OCI-LY1 (cell line): Measurements from ENCODE around the gene TFDP3.

ENCODE experiments used
- H2AFZ ChIP-seq: fragments of 200-600 bp; sonication (generic), shearing (Covaris generic); 2 replicates; pipeline ENCODE4 v1.6.0; 2014; ENCODE audit warnings: antibody characterized with exemption, mild to moderate bottlenecking, low read length
- H3F3A ChIP-seq: fragments of 200-600 bp; sonication (generic), shearing (Covaris generic); 2 replicates; pipeline ENCODE4 v1.6.0; 2014; ENCODE audit warnings: mild to moderate bottlenecking, antibody characterized with exemption, low read length, moderate library complexity; ENCODE audit not compliant: insufficient read depth
- H3K27ac ChIP-seq: fragments of 200-600 bp; sonication (generic); 2 replicates; pipeline ENCODE4 v1.5.1; 2014; ENCODE audit warnings: low read length, mixed run types, mild to moderate bottlenecking, low read depth; ENCODE audit not compliant: poor library complexity, severe bottlenecking
- H3K27me3 ChIP-seq: fragments of 200-600 bp; sonication (generic); 2 replicates; pipeline ENCODE4 v1.6.0; 2014; ENCODE audit warnings: antibody characterized with exemption, mild to moderate bottlenecking, low read length, moderate library complexity; ENCODE audit not compliant: insufficient read depth
- H3K36me3 ChIP-seq: fragments of 200-600 bp; sonication (generic); 2 replicates; pipeline ENCODE4 v1.6.1; 2014; ENCODE audit warnings: mild to moderate bottlenecking, antibody characterized with exemption, low read length, moderate library complexity, mixed read lengths; ENCODE audit not compliant: insufficient read depth
- H3K4me1 ChIP-seq: fragments of 200-600 bp; sonication (generic); 2 replicates; pipeline ENCODE4 v1.5.1; 2014; ENCODE audit warnings: mild to moderate bottlenecking, low read length, moderate library complexity; ENCODE audit not compliant: insufficient read depth, severe bottlenecking
- H3K4me2 ChIP-seq: fragments of 200-600 bp; sonication (generic), shearing (Covaris generic); 2 replicates; pipeline ENCODE4 v1.6.1; 2014; ENCODE audit warnings: low read length
- H3K4me3 ChIP-seq: fragments of 200-600 bp; sonication (generic); 2 replicates; pipeline ENCODE4 v1.5.1; 2014; ENCODE audit warnings: low read length, low read depth, mild to moderate bottlenecking, mixed read lengths; ENCODE audit not compliant: poor library complexity, severe bottlenecking
- H3K79me2 ChIP-seq: fragments of 200-600 bp; shearing (Covaris generic); 2 replicates; pipeline ENCODE4 v1.6.1; 2016; ENCODE audit warnings: mixed run types, low read length, mixed read lengths; ENCODE audit not compliant: insufficient read depth
- H3K9ac ChIP-seq: fragments of 200-600 bp; sonication (generic), shearing (Covaris generic); 2 replicates; pipeline ENCODE4 v1.6.1; 2014; ENCODE audit warnings: mild to moderate bottlenecking, low read length, mixed read lengths
- H3K9me2 ChIP-seq: fragments of 200-600 bp; sonication (generic), shearing (Covaris generic); 2 replicates; pipeline ENCODE4 v1.6.1; 2014; ENCODE audit warnings: low read depth, mild to moderate bottlenecking, low read length, mixed read lengths
- H3K9me3 ChIP-seq: fragments of 200-600 bp; shearing (Covaris generic); 2 replicates; pipeline ENCODE4 v1.6.1; 2014; ENCODE audit warnings: low read length, mixed read lengths
- H4K20me1 ChIP-seq: fragments of 200-600 bp; sonication (generic), shearing (Covaris generic); 2 replicates; pipeline ENCODE4 v1.6.0; 2016; ENCODE audit warnings: mild to moderate bottlenecking, low read length; ENCODE audit not compliant: insufficient read depth
- EZH2 ChIP-seq: fragments of 200-600 bp; sonication (generic), shearing (Covaris generic); IDR thresholded peaks from 2 replicates; pipeline ENCODE4 v1.8.0; 2017; ENCODE audit warnings: borderline replicate concordance, mixed run types, mild to moderate bottlenecking, antibody characterized with exemption, low read length, moderate library complexity, mixed read lengths
- TF ChIP-seq, protein P1 (sequence below): fragments of 200-600 bp; sonication (generic), shearing (Covaris generic); IDR thresholded peaks from 2 replicates; pipeline ENCODE4 v1.5.1; 2017; ENCODE audit warnings: mild to moderate bottlenecking, antibody characterized with exemption, low read length, moderate library complexity, mixed read lengths

TFDP3 gene

DNA sequence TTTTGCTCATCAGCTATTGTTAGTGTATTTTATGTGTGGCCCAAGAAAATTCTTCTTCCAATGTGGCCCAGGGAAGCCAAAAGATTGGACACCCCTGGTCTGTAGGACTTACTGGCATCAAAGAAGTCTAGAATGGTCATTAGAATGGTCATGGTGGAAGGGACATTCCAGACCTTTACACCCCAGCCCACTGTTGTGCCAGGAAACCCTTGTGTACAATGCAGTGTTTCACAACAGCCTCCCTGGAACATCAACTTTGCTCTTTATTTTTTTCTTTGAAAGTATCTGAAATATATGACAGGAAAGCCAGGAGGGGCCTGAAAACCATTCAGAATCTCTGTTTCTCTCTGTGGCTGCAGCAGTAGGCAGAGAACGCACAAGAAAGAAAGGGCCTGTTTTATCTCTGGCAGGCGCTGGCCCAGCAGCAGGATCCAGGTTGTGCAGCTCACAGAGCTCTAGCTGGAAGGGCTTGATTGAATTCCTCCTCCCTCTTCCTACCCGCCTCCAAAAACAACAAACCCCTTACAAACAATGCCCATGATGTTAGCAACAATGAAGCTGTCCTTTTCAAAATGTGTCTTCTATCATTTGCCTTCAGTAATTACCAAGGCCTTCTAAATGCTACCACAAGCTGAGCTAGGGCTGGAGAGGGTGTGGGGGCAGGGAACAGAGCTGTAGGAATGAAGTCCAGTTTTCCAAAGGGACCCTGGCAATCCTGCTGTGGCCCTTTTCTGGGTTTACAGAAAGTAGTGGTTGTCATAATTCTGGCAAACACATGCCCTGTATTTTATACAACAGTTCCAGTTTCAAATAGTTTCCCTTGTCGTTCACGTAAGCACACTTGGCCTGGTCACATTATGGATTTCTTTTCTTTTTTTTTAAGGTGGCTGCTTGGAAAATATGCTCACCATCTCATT is 32.3 kb upstream of the TFDP3 start:
- H3K27ac ChIP-seq, result no peak overlapping the region
- no peaks in the 10 kb centered on the region for H3K9me3 ChIP-seq
- H3K4me3 ChIP-seq, result no peak overlapping the region
- H4K20me1 ChIP-seq, result no peaks in the 10 kb centered on the region
- no peaks in the 10 kb centered on the region for H3F3A ChIP-seq
- no peak overlapping the region for H3K9ac ChIP-seq
- H3K36me3 ChIP-seq, result no peaks in the 10 kb centered on the region; the same call in 1 of the 2 replicates
- TF ChIP-seq EZH2, result no peak
- TF ChIP-seq, protein P1, sequence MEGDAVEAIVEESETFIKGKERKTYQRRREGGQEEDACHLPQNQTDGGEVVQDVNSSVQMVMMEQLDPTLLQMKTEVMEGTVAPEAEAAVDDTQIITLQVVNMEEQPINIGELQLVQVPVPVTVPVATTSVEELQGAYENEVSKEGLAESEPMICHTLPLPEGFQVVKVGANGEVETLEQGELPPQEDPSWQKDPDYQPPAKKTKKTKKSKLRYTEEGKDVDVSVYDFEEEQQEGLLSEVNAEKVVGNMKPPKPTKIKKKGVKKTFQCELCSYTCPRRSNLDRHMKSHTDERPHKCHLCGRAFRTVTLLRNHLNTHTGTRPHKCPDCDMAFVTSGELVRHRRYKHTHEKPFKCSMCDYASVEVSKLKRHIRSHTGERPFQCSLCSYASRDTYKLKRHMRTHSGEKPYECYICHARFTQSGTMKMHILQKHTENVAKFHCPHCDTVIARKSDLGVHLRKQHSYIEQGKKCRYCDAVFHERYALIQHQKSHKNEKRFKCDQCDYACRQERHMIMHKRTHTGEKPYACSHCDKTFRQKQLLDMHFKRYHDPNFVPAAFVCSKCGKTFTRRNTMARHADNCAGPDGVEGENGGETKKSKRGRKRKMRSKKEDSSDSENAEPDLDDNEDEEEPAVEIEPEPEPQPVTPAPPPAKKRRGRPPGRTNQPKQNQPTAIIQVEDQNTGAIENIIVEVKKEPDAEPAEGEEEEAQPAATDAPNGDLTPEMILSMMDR, result no peak
- H2AFZ ChIP-seq, result no peak overlapping the region
- no peaks in the 10 kb centered on the region for H3K27me3 ChIP-seq
- H3K79me2 ChIP-seq, result no peaks in the 10 kb centered on the region
- H3K9me2 ChIP-seq, result no peaks in the 10 kb centered on the region
- H3K4me1 ChIP-seq, result no peaks in the 10 kb centered on the region
- no peak overlapping the region for H3K4me2 ChIP-seq

DNA sequence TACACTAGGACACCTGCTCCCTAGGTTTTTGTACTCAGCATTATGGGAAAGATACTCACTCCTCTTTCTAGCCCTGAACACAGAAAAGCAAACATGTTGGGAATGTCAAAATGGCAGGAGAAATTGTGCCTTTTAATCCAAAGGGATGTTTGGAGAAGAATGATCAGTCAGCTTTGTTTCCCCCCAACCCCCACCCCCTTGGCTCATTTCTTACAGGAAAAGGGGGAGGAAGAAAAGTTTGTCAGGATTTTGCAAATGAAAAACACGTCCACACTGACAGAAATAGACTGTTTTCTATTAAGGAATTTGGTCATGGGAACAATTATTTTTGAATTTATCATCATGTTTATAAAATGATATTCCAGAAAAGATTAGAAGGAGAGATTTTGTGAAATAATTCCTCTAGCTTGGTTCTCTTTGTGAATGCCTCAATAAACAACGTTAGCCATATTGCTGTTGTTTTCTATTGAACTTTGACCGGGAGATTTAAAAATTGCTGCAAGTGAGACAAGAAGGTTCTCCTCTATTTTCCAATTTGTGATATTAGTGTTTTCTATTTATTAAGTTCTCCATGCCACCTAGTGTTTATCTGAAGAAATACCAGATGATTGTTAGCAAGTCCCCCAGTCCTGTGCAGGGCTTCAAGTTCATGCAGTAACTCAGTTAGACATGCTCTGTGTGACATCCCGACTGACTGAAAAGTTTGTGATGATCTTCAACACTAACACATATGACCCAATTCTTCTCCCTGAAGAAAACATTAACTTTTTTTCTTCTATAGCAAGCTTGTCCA is 31.3 kb upstream of the TFDP3 start:
- Histone ChIP-seq H3K36me3 (no peaks in the 10 kb centered on the region; the same call in 1 of the 2 replicates), H3K27me3 (no peaks in the 10 kb centered on the region), H2AFZ (no peak overlapping the region), H3K27ac (no peak overlapping the region), H4K20me1 (no peaks in the 10 kb centered on the region), H3F3A (no peaks in the 10 kb centered on the region), H3K4me1 (no peaks in the 10 kb centered on the region), H3K4me3 (no peak overlapping the region), H3K4me2 (no peak overlapping the region), H3K9me2 (no peaks in the 10 kb centered on the region), H3K79me2 (no peaks in the 10 kb centered on the region), H3K9ac (no peak overlapping the region), H3K9me3 (no peaks in the 10 kb centered on the region)
- TF ChIP-seq, protein P1, result no peak
- no peak for TF ChIP-seq EZH2

DNA sequence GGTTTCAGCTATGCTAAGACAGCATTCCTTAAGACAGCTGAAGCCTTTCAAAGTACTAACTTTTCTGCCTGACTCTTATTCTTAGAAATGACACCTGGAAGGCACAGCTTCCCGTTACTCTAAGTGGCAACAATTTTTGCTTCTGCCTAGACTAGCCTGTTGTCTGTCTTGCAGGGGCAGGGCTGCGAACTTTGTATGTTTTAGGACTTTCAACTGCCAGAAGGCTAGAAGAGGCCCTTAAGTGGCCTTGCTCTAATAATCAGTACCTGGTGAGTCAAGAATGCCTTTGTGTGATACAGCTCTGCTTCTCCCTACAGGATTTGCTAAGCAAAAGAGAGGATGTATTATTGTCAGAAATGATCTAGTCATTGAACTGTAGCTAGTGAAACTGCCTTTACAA is 30.0 kb upstream of the TFDP3 start:
- H3K27me3 ChIP-seq, result no peaks in the 10 kb centered on the region

More for the DNA sequence above, 30.0 kb upstream of the TFDP3 start:
- Histone ChIP-seq H3K4me1 (no peaks in the 10 kb centered on the region), H3K36me3 (no peaks in the 10 kb centered on the region; the same call in 1 of the 2 replicates), H3K27ac (no peak overlapping the region), H2AFZ (no peak overlapping the region), H3K79me2 (no peaks in the 10 kb centered on the region), H3K9me3 (no peaks in the 10 kb centered on the region), H3K4me2 (no peak overlapping the region), H3F3A (no peaks in the 10 kb centered on the region), H3K9ac (no peak overlapping the region), H3K9me2 (no peaks in the 10 kb centered on the region), H3K4me3 (no peak overlapping the region), H4K20me1 (no peaks in the 10 kb centered on the region)
- TF ChIP-seq, protein P1, result no peak
- no peak for TF ChIP-seq EZH2
